Measurements from ENCODE around the gene IL18BP. TPM values are rescaled to one million over a fixed set of nuclear protein-coding genes. Genes with fewer than 3 reads are reported as not detected.

The IL18BP gene
- polyA plus RNA-seq, 1 donor (not counting 4 experiments of a cell fraction or from before 2014, with no cell fraction given): 2.9 TPM

- dilution Hi-C loops (cut with MboI; ENCODE audit: extremely low pct_ligation_motif_present, low sequenced_read_pairs): no loop called here
- no peaks in the 10 kb centered on the region for H3K9me3 ChIP-seq (ENCODE audit: control insufficient read depth, low read depth, low read length)
- peak overlapping the region; percentile 4 for H3K27ac ChIP-seq (ENCODE audit: control insufficient read depth, insufficient read depth, low read length)
- no peaks in the 10 kb centered on the region for H3K9me1 ChIP-seq (ENCODE audit: control insufficient read depth, extremely low read depth, insufficient read depth, low read length)
- peak overlapping the region; percentile 99 for H3K4me2 ChIP-seq (ENCODE audit: control insufficient read depth, extremely low read depth, insufficient read depth, low read depth, low read length)
- H3K9ac ChIP-seq (ENCODE audit: control insufficient read depth, extremely low read depth, insufficient read depth, low read length): peak overlapping the region; percentile 92
- H3K4me3 ChIP-seq (ENCODE audit: control insufficient read depth in 2 of 3, extremely low read depth in 1 of 3, insufficient read depth in 2 of 3, low read depth in 1 of 3, low read length in 3 of 3): peak overlapping the region in 2 of 3 experiments; percentile 87 to 89
- no peak overlapping the region for H2AFZ ChIP-seq (ENCODE audit: control insufficient read depth, low read length)
- peaks cover 76% of the 10 kb centered on the region for H3K79me2 ChIP-seq (ENCODE audit: control insufficient read depth, insufficient read depth, low read length)
- FAIRE-seq (no peak), DNase-seq (ENCODE audit: low read depth, low spot score) (no peak)
- H4K20me1 ChIP-seq (ENCODE audit: control insufficient read depth, extremely low read depth, insufficient read depth, low read length): peaks cover 3% of the 10 kb centered on the region
- peaks cover 54% of the 10 kb centered on the region for H3K4me1 ChIP-seq (ENCODE audit: control insufficient read depth, extremely low read depth, insufficient read depth, low read length)
- no peaks in the 10 kb centered on the region for H3K27me3 ChIP-seq (ENCODE audit: control insufficient read depth, extremely low read depth, insufficient read depth, low read length)
- TF ChIP-seq EZH2 (IDR thresholded peaks at IDR 0.05; ENCODE audit: low read length): no peak
- no peak for TF ChIP-seq CTCF (optimal IDR thresholded peaks at IDR 0.05 in 1 of 3, IDR thresholded peaks at IDR 0.05 in 1 of 3, conservative IDR thresholded peaks at IDR 0.05 in 1 of 3; ENCODE audit: extremely low read depth in 1 of 3, insufficient read depth in 2 of 3, low read length in 3 of 3)
- peaks cover 0 to 8% of the 10 kb centered on the region in 2 experiments for H3K36me3 ChIP-seq (ENCODE audit: control insufficient read depth in 2 of 2, extremely low read depth in 1 of 2, insufficient read depth in 2 of 2, low read length in 2 of 2)
Observed at GRCh38 chr11:72039031-72039855, 40.5 kb downstream of the IL18BP start.

- DNase-seq (ENCODE audit: low read depth, low spot score) (no peak), FAIRE-seq (no peak)
- peaks cover 80% of the 10 kb centered on the region for H3K79me2 ChIP-seq (ENCODE audit: control insufficient read depth, insufficient read depth, low read length)
- dilution Hi-C loops (cut with MboI; ENCODE audit: extremely low pct_ligation_motif_present, low sequenced_read_pairs): no loop called here
- no peaks in the 10 kb centered on the region for H3K27me3 ChIP-seq (ENCODE audit: control insufficient read depth, extremely low read depth, insufficient read depth, low read length)
- no peak overlapping the region for H2AFZ ChIP-seq (ENCODE audit: control insufficient read depth, low read length)
- H3K9me3 ChIP-seq (ENCODE audit: control insufficient read depth, low read depth, low read length): no peaks in the 10 kb centered on the region
- peaks cover 3% of the 10 kb centered on the region for H4K20me1 ChIP-seq (ENCODE audit: control insufficient read depth, extremely low read depth, insufficient read depth, low read length)
- H3K9me1 ChIP-seq (ENCODE audit: control insufficient read depth, extremely low read depth, insufficient read depth, low read length): no peaks in the 10 kb centered on the region
- peak overlapping the region; percentile 48 to 89 (median 87) for H3K4me3 ChIP-seq (ENCODE audit: control insufficient read depth in 2 of 3, extremely low read depth in 1 of 3, insufficient read depth in 2 of 3, low read depth in 1 of 3, low read length in 3 of 3)
- peaks cover 0 to 8% of the 10 kb centered on the region in 2 experiments for H3K36me3 ChIP-seq (ENCODE audit: control insufficient read depth in 2 of 2, extremely low read depth in 1 of 2, insufficient read depth in 2 of 2, low read length in 2 of 2)
- peak overlapping the region; percentile 92 for H3K9ac ChIP-seq (ENCODE audit: control insufficient read depth, extremely low read depth, insufficient read depth, low read length)
- H3K4me2 ChIP-seq (ENCODE audit: control insufficient read depth, extremely low read depth, insufficient read depth, low read depth, low read length): peak overlapping the region; percentile 99
- H3K4me1 ChIP-seq (ENCODE audit: control insufficient read depth, extremely low read depth, insufficient read depth, low read length): peaks cover 54% of the 10 kb centered on the region
- no peak for TF ChIP-seq EZH2 (IDR thresholded peaks at IDR 0.05; ENCODE audit: low read length)
- no peak for TF ChIP-seq CTCF (optimal IDR thresholded peaks at IDR 0.05 in 1 of 3, IDR thresholded peaks at IDR 0.05 in 1 of 3, conservative IDR thresholded peaks at IDR 0.05 in 1 of 3; ENCODE audit: extremely low read depth in 1 of 3, insufficient read depth in 2 of 3, low read length in 3 of 3)
- peak overlapping the region; percentile 96 for H3K27ac ChIP-seq (ENCODE audit: control insufficient read depth, insufficient read depth, low read length)
Observed at GRCh38 chr11:72039856-72040401, 41.2 kb downstream of the IL18BP start.

All from keratinocyte (primary cell).